HG03378 (cell line): ENCODE results near the gene MSI2.

Experiments
- ATAC-seq: cut with Tn5 transposase; IDR thresholded peaks from one replicate; pipeline ENCODE4 v1.9.1; 2021; ENCODE audit warnings: mild to moderate bottlenecking, moderate library complexity; ENCODE audit not compliant: unreplicated experiment

MSI2 gene

DNA sequence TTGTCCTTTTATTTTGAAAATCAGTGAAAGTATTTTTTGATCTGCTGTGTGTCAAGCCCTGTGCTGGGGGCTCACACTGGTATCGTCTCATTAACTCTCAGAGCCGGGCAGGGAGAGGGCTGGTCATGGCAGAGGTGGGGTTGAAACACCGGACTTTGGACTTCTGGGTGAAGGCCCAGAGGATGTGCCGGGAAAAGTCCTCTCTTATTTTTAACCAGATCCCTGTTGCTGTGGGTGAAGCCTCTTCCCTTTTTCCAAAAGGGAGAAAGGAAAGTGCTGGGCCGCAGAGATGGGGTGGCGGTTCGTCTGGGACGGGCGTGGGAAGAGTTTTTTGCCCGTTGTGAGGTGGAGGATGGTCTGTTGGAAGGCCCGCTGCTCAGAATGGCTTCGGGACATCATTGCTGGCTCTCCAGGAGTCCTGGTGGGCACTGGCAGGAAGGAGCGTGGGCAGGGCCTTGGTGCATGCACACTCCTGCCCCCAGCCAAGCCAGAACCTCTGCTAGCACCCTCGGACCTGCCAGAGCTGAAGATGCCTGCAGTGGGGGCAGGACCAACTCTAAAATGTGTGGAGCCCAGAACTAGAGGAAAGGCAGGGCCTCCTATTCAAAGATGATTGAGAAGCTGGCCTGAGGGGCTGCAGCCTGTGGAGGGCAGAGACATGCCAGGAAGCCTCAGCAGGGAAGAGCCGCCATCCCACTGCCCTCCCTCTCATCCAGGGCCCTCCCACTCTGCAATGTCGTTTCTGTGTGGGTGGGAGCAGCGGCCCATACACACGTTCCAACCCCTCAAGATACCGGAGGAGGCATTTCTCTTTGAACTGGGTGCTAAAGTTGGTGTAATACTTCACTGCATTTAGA lies 275.6 kb downstream of the MSI2 start:
- ATAC-seq, result no peak

DNA sequence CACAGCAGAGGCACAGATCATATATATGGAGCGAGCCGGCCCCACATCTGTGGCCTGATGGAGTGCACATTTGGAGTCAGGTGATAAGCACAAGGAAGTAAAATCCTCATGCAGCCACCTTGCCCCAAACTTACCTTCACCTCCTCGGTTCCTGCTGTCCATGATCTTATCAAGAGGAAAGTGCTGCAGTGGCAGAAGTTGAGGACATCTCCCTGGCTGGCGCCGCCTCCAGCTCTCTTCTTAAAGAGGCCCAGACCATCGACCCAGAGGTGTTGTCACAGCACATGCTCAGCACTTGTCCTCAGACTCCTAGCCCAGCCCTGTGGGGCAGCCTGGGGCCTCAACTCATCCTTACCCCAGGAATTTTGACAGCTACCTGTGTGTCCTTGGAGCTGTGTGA lies 276.2 kb downstream of the MSI2 start:
- ATAC-seq, result no peak

DNA sequence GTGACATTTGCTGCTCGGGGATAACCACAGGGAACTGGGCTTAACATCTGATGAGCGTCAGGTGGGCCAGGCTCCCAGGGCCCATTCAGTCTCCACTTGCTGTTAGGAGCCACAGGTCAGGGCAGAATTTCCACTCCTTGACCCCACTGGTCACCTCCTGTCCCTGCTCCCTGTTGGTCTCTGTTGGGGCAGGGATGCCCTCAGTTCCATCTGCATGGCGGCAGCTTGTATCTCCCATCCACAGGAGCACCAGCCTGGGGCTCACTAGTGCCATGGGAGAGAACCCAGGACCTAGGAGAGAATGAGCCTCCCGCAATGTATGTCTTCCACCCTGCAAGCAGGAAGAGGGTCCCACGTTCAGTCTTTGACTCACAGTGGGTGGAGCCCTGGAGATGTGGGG lies 276.6 kb downstream of the MSI2 start:
- no peak for ATAC-seq

DNA sequence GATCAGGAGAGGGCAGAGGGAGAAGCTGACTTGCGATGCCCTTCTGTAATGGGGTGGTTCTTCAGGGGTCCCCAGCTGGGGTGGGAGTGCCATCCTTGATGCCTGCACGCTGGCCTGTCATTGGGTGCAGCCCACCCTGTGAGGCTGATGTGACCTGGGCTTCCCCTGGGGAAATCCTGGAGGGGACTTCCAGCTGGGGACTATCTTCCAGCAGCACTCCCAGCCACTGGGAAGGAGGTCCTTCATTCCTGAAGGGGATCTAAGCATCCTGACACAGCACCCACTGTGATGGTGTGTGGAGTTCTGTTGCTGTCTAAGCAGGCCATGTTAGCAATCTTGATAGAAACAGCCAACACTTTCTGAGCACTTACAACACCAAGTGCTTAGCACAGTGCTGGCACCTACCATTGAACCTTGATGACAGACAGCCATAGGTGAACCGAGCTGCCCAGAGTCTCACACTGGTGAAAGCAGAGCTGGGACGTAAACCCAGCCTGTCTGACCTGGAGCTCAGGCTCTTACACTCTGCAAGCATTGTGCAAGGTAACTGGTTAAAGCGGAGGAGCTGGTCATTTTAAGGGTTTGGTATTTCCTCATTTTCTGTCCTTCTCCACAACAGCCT lies 277.5 kb downstream of the MSI2 start:
- no peak for ATAC-seq

DNA sequence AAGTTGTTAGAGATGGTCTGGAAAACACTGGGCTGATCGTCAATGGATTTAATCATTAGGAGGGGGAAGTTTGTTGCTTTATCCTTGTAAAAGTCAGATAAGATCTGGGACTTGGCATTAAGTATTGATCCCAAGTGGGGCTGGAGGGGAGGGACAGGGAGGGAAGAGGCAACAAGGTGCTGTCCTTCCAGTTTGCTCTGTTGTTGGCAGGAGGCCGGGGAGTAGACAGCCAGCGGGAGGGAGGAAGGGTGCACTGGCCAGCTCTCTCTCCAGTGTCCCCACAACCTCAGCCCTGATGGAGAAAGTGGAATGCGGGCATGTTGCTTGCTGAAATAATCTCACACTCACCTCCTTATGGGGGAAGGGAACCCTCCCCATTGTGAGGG lies 278.5 kb downstream of the MSI2 start:
- no peak for ATAC-seq

DNA sequence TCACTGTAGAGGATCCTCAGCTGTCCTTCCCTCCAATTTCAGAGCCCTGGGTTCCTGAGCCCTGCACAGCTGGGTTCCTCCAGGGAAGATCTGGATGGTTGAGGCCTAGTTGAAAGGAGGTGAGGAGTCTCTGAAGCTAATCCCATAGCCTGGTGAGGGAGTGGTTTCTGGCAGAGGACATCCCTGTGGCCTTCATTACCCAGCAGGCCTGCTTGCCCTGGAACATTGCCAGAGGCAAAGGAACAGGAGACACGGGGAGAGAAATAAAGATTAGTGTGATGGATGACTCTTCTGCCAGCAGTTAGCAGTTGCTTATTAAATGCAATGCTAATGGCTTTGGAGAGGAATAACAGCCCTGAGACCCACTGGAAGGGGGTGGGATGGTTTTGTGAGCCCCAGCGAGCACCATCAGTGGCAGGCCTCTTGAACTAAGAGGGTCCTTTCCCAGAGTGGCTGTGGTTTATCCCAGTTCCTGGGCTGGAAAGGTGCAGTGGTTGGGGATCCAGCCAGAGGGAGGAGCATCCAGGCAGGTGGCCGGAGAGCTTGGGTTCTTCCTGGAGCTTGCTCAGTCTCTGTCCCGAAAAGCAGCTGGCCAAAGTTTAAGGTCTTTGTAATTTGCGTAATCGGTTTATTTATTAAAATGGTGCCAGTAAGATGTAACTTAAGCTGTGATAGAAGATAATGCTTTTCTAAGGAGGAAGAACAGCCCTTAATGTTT lies 279.1 kb downstream of the MSI2 start:
- ATAC-seq, result no peak

DNA sequence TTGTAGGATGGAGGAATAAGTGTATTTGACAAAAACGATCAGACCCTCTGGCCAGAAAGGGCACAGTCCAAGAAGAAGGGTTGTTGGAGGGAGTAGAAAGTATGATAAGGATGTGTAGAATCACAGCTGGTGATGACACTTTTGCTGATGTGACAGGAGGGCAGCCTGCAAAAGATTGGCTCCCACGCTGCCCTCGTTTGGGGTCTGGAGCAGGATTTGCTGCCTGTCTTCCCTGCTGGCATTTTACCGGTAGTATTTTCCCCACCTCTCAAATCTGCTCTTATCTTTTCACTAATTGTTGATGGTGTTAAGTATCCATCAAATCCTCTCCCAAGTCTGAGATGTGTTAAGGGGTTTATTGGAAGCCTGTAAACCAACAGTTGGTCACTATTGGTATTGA lies 280.0 kb downstream of the MSI2 start:
- ATAC-seq, result no peak

DNA sequence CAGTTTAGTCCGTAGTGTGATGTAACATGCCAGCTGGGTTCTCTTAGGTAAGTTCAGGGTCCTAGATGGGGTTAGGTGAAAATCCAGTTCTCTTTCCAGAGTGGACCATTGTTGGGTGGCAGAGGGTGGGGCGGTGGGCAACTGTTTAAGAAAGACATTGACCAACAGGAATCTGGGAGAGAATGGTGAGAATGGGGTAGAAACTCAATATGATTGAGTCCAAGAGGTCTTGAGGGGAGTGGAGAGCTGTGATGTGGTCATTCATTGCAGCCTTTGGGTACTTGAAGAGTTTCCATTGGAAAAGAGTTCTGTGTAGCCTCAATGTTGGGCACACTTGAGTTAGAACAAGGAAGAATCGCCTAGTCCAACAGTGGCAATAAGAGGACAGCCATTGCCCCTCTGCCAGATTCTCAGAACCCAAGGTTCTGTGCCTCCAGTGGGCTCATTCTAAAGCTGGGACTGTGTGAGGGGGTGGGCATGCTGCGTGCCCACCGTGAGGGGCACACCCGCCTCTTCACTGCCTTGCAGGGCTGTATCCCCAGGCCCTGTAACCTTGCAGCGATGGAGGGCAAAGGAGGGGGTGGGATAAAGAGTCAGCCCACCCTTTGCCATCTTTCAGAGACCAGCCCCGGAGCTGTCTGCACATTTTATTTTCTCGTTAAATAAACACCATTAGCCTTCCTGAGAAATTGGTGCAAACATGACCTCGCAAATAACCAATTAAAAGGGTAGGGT lies 280.6 kb downstream of the MSI2 start:
- ATAC-seq, result no peak

DNA sequence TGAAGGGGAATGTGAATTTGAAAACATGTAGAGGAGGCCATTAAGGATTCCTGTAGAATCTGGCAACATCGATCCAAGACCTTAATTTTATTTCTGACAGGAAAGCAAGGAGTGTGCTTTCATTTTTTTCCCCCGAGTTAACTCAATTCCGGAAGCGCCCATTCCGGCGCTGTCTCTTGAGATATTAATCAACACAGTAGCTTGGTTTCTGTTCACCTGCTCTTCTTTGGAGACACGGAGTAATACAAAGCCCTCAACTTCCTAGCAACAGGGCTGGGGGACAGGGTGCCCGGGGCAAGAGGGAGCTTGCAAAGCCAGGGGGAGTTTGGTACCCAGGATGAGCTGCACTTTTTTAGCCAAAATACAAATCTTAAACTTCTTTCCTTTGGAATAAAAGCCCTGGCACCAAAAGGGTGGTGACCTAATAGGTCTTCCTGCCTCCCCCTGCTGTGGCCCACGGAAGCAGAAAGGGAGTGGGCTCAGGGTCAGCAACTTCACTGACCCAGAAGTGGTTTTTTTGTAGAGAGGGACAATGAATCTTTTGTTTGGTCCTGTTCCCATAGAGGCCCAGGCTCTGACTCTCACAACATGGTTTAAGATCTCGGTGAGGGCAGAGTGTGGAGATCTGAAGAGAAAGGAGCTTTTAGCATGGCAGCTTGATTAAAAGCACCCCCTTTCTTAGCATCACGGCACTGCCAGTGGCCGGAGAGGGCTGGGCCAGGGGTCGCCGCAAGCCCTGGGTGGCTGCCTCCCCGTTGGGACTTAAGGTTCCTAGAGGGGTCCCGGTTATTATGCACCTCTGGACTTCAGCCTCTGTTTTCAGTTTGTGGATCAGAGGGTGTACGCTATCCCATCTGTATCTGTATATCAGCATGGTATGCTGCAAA lies 281.4 kb downstream of the MSI2 start:
- peak; percentile 47 for ATAC-seq

DNA sequence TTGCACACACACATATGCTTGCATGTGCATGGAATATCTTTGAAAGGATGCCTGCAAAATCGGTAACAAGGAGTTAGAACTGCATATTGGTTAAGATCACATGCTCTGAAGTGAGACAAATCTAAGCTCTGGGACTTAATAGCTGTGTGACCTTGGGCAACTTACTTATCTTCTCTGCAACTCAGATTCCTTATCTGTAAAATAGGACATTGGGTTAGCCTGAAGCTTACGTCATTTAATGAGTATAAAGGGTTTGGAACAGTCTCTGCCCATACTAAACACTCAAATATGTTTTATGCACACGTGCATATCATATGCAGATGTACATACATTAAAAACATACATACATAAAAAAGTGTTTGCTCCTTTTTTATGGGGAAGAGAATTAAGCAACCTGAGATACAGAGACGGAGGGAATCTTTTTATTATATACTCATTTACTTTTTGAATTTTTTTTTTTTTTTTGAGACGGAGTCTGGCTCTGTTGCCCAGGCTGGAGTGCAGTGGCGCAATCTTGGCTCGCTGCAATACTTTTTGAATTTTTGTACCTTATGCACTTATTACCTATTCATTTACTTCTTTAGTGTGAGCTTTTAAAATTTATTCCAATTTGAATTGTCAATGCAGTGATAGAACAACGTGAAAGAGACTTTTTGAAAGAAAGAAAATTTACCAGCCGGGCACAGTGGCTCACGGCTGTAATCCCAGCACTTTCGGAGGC lies 282.6 kb downstream of the MSI2 start:
- no peak for ATAC-seq

DNA sequence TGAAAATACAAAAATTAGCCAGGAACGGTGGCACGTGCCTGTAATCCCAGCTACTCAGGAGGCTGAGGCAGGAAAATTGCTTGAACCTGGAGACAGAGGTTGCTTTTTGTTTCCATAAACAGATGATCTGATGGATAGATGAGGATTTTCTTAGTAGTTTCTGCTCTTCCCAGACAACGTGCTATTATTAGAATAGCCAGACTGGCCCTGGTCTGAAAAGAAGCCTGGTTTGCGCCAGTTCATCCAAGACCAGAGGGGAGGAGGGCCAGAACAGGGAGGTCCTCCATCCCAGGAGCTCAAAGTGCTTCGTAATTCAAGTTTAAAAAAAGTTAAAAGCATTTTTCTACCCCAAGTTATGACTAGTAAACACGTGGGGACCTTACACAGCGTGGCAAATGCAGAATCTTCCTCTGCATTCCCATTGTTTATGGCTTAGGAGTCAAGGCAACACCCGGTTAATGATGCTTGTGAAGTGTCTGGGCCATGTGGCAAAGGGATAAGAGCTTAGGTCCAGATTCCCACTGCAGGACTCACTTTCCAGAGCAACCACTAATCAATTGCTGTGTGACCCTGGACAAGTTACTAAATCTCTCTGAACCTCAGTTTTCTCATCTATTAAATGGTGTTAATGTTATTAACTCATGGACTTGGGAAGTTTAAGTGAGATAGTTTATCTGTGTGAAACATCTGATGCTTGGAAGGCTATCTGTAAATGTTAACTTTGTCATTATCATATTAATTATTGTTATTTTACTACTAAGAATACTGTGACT lies 283.4 kb downstream of the MSI2 start:
- no peak for ATAC-seq

DNA sequence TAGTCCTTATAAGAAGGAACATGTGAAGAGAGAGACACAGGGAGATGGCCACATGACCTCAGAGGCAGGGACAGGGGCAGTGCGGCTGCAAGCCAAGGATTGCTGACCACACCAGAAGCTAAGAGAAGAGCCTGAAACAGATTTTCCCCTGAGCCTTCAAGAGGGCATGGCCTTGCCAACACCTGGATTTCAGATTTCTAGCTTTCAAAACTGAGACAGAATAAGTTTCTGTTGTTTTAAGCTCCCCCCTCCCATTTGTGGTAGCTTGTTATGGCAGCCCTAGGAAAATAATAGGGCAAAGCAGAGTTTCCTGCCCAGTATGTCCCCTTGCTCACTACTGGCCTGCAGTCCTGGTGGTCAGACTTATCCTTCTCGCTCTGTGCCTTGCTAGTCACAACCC lies 284.3 kb downstream of the MSI2 start:
- no peak for ATAC-seq

DNA sequence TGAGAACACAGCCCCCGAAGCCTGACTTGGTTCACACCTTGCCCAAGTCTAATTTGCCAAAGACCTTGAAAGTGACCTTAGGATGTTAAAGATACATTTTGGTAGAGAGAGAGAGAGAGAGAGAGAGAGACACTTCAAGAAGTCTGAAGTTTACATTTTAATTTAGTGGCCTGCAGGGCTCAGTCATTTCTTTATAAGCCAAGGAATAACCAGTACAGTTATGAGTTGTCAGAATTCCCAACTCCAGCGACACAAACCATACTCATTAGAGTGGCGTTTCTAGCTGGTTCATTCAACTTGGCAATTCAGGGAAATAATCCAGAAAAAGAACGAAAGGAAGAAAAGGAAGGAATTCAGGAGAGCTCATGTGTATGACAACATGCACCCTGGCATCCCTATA lies 284.7 kb downstream of the MSI2 start:
- ATAC-seq, result no peak

DNA sequence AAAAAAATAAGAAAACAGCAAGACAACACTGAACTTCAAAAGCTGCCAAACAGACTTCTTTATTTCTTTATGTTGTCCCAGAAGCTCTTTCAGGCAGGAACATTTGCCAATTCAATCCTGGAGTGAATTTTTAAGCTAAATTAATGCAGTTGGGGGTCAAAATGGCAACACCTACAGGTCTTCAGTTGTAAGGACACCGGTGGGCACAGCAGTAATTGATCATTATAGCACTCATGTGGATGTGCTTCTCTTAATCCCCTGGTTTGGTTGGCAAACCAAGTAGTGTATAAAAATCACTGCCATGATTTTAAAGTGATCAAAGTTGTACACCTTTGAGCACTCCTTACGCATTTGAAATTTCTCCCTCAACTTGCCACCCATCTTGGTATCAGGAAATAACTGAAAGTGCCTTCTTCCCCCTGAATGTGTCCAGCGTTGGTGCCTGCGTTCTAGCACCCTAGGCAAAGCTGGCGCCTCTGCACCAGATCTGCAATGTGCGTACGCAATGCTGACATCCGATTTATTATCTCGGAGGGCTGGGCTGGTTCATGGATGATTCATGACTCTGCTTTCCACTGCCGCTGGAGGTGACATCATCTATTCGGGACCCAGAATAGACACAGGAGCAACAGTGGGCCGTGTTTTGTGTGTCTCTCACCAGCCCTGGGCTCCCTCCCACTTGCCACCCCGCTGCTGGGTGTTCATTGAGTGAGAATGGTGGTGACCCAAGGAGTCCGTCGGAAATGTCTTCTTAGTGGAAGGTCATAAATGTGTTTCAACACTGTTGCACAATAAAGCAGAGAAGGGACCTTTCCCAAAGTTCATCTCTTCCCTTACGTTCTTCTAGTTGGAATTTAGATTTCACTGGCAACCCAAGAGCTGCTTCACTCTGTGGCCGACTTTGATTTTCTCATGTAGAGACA lies 285.4 kb downstream of the MSI2 start:
- no peak for ATAC-seq

DNA sequence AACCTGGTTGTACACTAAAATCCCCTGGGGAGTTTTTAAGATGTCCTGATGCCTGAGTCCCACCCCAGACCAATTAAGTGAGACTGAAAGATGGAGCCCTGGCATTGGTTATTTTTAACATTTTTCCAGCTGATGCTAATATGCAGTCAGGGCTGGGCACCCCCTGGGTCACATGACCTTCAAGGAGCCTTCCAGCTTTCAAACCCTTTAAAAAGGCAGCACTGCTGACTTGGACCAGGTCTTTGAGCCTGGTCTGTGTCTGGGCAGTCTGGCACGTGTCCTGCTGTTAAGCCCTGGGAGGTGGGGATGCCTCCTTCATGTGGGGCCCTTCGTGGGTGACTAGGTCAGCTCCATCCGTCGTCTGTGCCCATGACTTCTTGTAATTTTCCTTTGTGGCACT lies 286.2 kb downstream of the MSI2 start:
- ATAC-seq, result no peak

DNA sequence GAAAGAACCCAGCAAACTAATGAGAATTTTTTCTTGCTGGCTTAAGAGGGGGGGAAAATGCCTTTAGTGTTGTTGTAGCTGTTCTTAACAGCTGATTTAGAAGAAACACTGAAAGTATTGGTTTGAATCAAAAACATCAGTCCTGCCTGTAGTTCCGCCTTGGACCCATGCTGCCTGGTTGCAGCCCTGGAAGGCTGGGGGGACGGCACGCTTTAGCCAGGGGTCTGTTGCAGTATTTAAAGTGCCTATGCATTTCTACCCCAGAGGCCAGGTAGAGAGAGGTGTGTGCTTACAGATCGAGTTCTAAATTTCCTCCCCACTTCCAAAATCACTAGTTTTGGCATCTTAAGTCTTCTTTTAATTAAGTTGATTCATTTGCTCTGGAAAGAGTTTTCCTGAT lies 286.9 kb downstream of the MSI2 start:
- no peak for ATAC-seq

DNA sequence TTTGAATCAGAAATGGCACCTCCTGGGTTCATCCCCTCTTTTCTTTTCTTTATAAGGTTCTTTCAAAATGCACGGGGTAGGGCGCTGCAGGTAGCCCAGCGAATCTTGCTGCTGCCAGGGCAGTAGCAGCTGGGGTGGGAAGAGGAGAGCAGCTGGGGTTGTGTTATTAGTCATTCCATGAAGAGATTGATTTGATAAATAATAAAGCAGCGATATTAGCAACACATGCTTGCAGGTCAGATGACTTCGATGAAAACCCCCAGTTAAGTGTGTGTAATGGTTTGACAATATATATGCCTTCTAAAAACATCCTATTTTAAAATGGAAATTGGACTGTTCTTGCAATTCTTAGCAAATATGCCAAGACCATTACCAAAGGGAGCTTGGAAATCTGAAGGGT lies 288.1 kb downstream of the MSI2 start:
- ATAC-seq, result no peak
